Suppressor macrophage treated with lipopolysaccharide for 1 hour (primary cell): ENCODE results near the gene SAMD4A.
A peak's percentile ranks its signal among the peaks of the same experiment; 100 is the strongest.
"Not testable (repeated sequence)": the region's sequence is repeated elsewhere in the genome, so short reads cannot be mapped to it uniquely, and the experiment has no call there.

ENCODE experiments used
- DNase-seq, 3 donors: peaks; one replicate each; pipeline ENCODE4 v3.0.0-alpha.2; 2020 to 2022

Gene SAMD4A

DNA sequence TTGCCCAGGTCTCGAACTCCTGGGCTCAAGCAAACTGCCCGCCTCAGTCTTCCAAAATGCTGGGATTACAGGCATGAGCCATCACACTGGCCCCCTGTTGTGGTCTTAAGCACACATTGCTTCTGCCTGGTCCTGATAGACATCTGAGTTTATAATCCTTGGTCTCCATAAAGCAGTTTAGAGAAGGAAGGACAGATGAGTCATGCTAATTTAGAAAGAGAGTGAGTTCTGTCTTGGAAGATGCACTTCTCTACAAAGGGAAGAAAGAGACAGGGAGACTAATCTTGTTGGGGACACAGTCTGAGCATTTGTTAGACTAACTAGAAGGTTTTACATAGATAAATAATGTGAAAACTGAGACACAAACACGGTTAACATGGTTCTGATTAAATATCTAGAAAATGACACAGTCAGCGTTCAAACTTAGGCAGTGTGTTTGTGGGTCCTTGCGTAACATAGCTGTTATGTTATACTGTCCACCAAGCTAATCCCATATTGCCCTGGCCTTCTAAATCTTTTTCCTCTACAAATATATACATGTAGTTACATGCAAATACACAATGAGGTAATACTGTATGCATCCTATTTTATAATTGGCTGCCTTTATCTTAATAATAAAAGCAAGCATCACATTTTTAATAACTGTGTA lies 31.0 kb downstream of the SAMD4A start:
- peak; percentile 39 to 69 (median 67) for DNase-seq

DNA sequence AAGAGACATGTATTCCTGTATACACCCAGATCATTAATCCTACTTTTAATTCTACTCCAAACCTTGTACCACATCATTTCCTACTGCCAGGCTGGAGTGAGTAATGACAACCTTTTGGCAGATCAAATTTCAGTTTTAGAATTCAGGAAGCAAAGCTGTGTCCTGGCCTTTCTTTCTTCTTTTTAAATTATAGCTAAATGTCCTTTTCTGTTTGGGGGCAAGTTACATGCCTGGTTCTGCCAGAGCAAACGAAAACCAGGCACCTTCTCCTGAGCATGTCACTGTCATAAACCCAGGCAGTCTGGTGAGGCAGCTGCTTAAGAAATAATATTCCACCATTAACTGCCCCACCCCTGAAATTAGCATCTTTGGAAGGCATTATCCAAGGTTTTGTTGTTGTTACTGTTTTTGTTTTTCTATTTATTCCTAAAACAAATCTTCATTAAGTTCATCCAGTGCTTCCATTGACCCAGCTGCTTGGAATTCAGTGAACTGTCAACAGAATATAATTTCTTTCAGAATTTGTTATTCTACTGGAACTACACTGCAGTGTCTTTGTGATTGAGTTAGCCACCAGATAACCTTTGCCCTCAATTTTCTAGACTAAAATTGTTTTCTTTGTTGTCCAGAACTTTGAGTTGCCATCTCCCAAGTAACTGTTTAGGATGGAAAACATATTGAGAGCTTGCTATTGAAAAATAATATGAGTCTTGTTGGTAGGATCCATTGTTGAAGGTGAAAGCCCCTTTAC lies 33.2 kb downstream of the SAMD4A start:
- DNase-seq = no peak

DNA sequence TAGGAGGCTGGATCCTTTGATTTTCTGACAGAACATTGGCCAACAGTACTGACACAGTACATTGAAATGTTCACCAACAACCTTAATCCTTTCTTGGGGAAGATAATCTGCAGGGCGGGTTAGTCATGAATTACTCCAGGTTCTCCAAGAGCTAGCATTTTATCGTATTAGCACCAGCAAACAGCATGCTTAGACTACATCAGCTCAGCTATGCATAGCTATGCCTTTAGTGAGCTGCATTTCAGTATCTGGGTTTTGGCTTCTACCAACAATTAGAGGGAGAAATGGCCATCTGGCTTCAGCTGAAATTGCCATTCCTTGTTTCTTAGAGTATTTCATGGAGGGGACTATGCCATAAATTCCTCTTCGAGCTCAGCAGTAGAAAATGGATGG lies 33.8 kb downstream of the SAMD4A start:
- no peak for DNase-seq

DNA sequence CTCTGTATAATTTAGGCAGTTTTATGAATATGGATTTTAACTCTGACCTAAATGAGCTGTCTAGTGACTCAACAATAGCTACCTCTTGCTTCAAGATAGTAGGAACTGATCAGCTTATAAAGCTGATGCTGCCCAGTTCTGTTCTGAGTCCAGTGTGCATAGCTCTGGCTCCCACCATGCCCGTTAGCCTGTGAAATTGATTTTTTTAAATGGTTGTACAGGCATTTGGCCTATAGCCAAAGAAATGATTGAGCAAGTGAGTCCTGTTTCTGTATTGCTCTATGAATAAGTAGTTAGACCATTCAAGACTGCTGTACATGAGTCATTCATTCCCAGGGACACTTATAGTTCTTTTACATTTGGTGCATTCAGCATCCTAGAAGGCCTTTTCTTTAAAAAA lies 36.4 kb downstream of the SAMD4A start:
- DNase-seq = peak; percentile 42 to 79 (median 74)

DNA sequence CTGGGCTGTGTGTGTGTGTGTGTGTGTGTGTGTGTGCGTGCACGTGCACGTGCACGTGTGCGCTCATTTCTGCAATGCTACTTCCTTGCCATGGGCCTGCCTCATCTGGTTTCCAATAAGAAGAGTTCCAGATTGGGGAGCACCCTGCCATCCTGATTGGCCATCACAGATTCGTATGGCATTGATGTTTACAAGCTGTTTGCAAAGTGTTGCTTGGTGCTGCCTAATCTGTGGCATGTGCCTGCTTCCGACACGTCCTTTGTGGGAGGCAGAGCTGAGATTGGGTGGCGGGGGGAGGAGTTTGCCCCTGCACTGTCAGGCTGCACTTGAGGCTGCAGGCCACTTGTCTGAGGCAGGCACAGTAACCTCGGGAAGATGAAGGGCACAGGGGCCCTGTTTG lies 39.2 kb downstream of the SAMD4A start:
- DNase-seq = no peak

DNA sequence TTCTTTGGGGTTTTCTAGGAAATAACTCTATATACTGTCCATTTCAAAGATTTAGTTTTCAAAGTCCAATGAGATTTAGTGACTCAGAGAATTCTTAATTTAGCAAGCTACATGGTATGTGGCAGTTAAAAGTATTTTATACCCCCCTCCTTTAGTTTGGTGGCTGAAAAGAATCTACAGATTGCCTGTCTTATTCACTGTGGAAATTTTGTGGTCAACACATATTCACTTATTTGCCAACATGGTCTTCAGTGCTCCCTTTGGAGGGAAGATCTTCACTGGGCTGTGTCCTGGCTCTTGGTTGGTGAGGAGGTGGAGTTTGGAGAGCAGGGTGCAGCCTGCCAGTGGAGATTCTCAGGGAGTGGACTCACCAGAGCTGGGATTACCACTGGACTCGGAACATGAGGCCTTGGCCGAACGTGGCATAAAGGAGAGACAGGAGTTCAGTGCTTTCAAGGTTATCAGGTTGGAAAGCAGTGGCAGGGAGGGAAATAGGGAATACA lies 39.8 kb downstream of the SAMD4A start:
- DNase-seq = peak in 1 of 3 donors; percentile 38

DNA sequence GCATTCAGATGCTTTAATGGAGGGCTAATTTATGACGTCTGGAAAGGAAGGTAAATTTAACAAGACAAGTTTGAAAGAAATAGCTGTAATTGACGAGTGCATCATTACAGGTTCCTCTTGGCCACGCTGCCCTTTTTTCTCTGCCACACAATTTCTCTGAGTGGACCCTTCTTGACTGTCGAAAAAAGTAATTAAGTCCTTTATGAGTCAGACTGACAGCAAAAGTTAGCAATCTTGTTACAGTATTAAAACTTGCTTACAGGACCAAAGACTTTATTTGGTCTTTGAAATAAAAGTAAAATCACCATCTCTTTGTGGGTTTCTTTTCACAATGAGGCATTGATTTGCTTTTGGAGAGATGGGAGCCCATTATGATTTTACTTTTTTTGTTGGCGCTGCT lies 42.6 kb downstream of the SAMD4A start:
- DNase-seq = no peak

DNA sequence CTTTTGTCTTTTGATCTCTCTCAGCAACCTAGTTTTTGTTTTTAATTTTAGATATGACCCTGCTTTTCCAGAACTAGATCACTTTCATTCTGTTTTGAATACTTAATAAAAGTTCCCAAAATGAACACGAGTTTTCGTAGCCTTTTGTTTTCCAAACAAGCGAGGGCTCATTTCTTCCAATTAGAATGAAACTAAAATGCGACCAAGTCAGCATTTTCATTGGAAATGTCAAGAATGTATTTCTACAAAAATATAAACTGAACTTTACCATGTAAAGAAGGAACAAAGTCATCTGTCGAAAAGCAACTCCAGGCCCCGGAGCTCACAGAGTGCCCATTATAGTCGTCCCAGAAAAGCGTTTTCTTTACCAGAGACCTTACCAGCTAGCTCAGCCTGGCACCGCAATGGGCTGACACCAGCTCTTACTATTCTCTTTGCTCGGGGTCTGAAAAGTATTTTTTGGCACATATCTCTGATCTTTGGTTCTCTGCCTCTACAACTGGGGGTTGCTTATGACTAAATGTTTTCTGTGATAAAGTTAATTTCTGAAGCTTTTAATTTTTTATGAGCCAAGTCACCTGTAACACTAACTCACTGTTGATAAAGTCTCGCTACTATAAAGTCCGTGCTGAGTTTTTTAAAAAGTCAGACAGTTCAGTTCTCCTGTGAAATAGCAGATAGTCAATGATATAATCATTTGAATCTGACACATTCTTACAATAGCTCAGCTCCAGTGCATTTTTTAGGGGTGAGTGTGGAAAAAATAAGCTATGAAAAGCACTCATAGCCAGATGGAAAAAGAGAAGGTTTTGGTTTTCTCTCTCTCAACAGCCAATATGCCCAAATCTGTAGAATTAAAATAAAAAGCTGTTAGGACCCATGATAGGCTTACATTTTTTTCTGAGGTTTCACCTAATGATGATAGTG lies 43.4 kb downstream of the SAMD4A start:
- DNase-seq = no peak

DNA sequence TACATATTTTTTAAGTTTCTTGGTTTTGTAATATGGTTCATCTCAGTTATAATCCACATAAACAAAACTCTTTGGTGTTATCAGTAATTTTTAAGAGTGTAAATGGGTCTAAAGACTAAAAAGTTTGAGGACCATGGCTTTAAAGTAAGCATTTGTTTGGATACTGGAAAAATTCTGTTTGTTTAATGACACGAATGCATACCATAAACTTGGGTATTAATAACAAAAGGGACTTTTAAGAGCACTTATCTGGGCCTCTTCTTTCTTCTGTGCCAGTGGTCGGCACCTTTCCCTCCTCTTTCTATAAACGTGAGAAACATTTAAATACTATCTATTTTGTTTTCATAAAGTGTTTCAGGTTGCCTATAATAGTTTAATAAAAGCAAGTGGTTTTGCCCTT lies 47.4 kb downstream of the SAMD4A start:
- no peak for DNase-seq

DNA sequence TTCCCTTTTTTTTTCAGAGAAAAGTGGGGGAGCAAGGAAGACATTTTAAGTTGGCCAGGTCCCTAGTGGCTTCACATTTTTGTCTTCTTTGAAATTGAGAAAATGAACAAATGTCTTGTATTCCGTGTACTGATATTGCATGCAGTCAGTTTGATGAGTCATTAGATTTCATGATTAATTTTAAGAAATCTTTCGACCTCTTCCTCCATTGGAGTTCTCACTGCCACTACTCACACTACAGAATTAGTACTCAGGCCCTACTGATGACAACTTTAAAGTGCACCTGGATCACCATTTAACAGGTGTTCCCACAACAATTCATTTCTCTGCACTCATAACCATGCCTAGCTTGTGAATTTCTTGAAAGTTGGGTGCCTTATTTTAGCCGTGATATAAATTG lies 50.5 kb downstream of the SAMD4A start:
- peak in 2 of 3 donors; percentile 62 to 66 for DNase-seq

DNA sequence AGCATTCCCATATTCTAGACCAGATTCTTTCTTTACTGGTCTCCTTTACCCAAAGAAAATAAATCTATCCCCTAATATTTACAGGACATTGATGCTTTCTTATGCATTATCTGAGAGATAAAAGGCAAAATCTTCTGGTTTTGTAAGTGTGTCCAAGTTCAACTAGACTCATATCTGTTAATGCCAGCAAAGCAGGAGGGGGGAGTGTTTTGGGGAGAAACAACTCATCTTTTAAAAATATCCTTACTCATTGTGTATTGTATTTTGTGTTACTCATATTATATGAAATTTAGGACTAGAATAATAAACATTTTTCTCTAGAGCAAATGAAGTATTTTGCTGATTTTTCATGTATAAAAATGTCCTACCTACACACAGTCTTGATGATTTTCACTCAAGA lies 54.8 kb downstream of the SAMD4A start:
- DNase-seq = no peak

DNA sequence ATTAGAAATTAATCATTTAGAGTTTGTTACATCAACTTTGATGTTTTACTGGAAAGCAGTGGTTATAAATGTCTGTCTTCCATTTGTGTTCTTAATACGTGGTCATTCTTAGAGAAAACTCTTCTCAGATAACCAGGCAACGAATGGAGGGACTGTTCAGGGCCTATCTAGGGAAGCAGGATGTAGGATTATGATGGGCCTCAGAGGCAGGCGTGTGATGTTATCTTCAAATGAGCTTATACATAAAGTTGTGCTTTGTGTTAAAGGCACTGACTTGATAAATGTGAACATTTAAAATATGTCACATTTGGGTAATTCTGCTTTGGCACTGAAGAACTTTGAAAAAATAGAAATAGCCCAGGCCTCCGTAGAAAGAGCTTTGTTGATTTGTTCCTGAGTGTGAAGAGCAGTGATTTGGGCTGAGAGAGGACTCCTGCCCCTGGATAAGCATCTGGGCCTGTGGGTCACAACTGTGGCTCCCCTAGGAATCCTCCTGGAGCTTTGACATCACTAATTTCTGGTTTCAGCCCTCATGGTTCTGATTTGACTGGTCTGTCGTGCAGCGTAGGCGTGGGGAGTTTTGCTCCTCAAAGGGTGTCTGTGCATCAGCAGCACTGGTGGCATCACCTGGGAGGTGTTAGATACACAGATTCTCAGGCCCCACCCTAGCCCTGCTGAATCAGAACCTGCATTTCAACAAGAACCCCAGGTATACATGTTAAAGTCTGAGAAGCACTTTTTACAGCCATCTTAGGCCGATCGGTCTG lies 55.4 kb downstream of the SAMD4A start:
- DNase-seq = no peak

DNA sequence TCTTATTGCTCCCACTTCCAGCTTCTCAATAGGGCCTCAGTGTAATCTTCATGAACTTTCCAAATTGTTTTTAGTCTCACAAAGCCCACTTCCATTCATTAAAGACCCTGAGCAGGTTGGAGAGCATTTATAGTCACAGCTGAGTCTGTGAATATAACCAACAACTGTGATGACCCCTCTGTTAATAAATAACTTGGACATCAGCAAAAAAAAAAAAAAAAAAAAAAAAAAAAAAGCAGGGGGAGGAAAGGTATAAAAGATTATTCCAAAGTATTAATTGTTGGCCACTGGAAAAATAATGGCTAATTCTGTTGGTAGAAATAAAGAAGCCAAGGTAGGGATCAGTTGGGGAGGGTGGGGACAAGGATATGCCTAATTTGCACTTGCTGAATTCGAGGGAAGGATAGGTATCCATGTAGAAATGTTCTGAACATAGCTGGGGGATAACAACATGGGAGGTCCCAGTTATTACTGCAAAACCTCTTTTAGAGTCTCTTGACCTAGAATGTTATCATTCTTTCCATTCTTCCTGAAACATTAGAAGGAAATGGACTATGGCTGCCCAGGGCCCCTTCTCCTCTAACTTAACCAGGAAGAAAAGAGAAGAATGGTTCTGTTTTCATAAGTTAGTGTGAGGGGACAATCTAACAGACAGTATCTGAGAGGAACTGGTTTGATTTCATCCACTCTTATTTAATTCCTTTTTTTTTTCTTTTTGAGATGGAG lies 56.5 kb downstream of the SAMD4A start:
- no peak for DNase-seq

DNA sequence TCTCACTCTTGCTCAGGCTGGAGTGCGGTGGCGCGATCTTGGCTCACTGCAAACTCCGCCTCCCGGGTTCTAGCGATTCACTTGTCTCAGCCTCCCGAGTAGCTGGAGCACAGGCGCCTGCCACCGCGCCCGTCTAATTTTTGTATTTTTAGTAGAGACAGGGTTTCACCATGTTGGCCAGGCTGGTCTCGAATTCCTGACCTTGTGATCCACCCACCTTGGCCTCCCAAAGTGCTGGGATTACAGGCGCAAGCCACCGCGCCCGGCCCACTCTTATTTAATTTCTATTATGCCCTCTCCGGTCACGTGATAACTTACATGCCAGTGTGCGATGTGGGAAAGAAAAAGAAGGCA lies 57.1 kb downstream of the SAMD4A start:
- not testable (repeated sequence) for DNase-seq

DNA sequence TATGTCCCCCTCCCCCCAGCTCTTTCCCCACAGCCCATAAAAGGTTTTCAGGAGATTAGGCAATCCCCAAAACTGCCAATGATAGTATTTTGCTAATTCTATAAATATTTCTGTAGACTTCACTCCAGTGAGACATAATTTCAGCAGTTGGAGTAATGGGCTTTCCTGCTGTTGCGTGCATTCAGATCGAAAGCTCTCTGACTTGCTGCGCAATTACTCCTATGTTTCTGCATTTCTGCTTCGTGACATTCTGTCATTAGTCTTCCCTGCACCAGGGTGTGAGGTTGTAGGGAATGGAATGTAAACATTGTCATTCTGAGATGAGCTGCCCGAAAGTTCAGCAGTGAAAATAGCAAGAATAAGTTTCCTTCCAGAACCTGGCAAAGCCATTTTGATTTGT lies 58.2 kb downstream of the SAMD4A start:
- DNase-seq = peak; percentile 53 to 71 (median 62)

DNA sequence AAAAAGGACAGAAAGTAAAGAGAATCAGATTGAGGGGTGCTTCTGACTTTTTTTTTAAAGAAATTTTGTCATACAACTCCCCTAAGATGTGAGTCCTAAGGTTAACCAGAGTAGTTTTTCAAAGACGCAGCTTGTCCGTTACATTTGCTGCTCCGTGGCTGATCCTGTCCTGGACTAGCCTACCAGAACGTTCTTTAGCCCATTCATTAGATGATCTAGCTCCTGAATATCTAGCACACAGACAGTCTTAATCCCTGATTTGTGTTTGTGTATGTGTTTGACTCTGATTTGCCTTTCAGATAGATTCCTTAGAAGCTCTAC lies 60.3 kb downstream of the SAMD4A start:
- peak in 1 of 3 donors; percentile 39 for DNase-seq

DNA sequence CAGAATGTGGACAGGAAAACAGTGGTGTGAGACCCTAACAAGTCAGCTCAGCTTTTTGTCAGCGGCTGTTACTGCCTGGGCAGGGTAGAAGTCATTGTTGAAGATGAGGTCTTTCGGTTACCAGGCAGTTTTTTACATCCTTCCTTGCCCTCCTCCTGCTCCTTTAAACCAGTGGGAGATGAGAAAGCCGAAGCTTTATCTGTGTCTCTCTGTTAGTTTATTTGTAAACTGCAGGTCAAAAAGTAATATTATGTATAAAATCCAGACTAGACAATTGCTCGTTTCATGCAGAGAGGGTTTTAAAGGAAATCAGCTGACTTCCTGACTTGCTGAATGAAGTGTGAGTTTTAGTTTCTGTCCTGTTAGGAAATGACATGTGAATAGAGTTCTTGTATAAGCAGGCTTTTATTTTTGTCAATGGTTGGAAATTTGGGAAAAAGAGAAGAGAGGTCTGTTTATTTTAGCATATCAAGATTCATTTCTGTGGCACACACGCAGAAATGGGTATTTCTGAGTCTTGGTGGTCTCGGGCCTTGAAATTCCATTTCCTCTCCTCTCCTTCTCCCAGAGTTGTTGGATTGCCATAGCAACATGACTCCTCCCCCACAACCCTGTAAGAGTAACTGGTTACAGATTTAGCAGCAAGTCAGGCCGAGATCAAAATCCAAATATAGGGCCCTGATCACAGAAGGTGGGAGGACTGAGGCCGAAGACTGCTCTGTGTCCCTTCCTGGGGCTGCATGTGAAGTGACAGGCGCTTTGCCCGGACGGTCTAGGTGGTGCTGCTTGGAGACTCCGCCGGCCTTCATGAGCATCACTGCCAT lies 60.8 kb downstream of the SAMD4A start:
- peak; percentile 72 to 94 (median 85) for DNase-seq

DNA sequence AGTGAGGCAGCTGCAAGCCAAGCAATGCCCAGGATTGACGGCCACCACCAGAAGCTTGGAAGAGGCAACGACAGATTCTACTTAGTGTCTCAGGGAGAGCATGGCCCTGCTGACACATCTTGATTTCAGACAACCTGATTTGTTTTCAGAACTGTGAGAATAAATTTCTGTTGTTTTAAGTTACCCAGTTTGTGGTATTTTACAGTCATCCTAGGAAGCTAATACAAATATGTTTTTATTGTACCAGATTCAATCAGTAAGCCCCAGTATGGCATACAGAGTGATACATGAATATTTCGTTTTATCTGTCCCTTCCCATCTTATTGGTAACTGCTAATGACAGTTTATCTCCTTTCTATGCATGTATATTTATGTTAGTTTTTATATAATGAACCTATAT lies 62.3 kb downstream of the SAMD4A start:
- DNase-seq = no peak

DNA sequence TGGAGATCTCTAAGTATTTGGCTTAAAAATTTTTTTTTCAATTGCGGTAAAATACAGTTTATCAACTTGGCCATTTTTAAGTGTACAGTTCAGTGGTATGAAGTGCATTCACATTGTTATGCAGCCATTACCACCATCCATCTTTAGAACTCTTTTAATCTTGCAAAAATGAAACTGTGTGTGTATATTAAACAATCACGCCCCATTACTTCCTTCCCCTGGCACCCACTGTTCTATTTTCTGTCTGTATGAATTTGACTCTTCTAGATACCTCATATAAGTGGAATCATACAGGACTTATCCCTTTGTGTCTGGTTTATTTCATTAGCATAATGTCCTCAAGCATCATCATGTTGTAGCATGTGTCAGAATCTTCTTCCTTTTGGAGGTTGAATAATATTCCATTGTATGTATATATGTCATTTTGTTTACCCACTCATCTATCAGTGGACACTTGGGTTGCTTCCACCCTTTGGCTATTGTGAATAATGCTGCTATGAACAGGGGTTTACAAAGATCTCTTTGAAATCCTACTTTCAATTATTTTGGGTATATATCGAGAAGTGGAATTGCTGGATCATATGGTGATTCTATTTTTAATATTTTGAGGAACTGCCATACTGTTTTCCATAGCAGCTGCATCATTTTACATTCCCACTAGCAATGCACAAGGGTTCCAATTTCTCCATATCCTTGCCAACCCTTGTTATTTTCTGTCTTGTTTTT lies 62.9 kb downstream of the SAMD4A start:
- peak in 2 of 3 donors; percentile 35 to 45 for DNase-seq

DNA sequence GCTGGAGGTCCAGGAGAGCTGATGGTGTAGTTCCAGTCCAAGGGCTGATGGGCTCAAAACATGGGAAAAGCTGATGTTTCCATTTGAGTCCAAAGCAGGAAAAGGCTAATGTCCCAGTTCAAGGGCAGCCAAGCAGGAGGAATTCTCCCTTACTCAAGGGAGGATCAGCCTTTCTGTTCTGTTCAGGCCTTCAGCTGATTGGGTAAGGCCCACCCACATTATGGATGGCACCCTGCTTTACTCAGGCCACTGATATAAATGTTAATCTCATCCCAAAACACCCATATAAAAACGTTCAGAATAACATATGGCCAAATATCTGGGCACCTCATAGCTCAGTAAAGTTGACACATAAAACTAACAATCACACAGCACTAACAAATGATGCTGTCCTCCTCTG lies 64.1 kb downstream of the SAMD4A start:
- DNase-seq = no peak
